NCI-H226 (cell line): ENCODE data around the gene HOXC12.

ENCODE experiments used
- DNase-seq: peaks from one replicate; pipeline ENCODE4 v3.0.0-alpha.2; 2015

HOXC12 gene

GRCh38 chr12:53941187-53941586 is 13.5 kb upstream of the HOXC12 start:
- no peak for DNase-seq

- no peak for DNase-seq
Observed at GRCh38 chr12:53941750-53942149, 13.0 kb upstream of the HOXC12 start.

GRCh38 chr12:53942467-53942997 is 12.2 kb upstream of the HOXC12 start:
- no peak for DNase-seq

GRCh38 chr12:53944209-53944608 is 10.5 kb upstream of the HOXC12 start:
- no peak for DNase-seq

- no peak for DNase-seq
Observed at GRCh38 chr12:53944907-53945847, 9.5 kb upstream of the HOXC12 start.

GRCh38 chr12:53947743-53948142 is 7.0 kb upstream of the HOXC12 start:
- no peak for DNase-seq

GRCh38 chr12:53948650-53949593 is 5.8 kb upstream of the HOXC12 start:
- no peak for DNase-seq

GRCh38 chr12:53949631-53950436 is 4.9 kb upstream of the HOXC12 start:
- DNase-seq = no peak

- DNase-seq = no peak
Observed at GRCh38 chr12:53950437-53950773, 4.3 kb upstream of the HOXC12 start.

- no peak for DNase-seq
Observed at GRCh38 chr12:53950789-53951576, 3.7 kb upstream of the HOXC12 start.

GRCh38 chr12:53951577-53952334 is 2.9 kb upstream of the HOXC12 start:
- no peak for DNase-seq

GRCh38 chr12:53952335-53952694 is 2.4 kb upstream of the HOXC12 start:
- no peak for DNase-seq

GRCh38 chr12:53952871-53953734 is 1.6 kb upstream of the HOXC12 start:
- DNase-seq = peak; percentile 52

GRCh38 chr12:53953831-53954693 is 641 bp upstream of the HOXC12 start:
- no peak for DNase-seq

- DNase-seq = no peak
Observed at GRCh38 chr12:53955036-53955775, 503 bp downstream of the HOXC12 start.

- no peak for DNase-seq
Observed at GRCh38 chr12:53955776-53956250, 1.1 kb downstream of the HOXC12 start.

GRCh38 chr12:53956251-53956887 is 1.7 kb downstream of the HOXC12 start:
- DNase-seq = no peak
